ENCODE measurements around the gene MUC4.
"Not testable (repeated sequence)": the region's sequence is repeated elsewhere in the genome, so short reads cannot be mapped to it uniquely, and the experiment has no call there.

MUC4 gene

GRCh38 chr3:195744437-195744836 is 67.3 kb downstream of the MUC4 start:
- no peak for DNase-seq (ENCODE audit: low read depth in 1 of 2, low spot score in 1 of 2)

GRCh38 chr3:195739561-195740111 is 72.1 kb downstream of the MUC4 start:
- no peak for DNase-seq (ENCODE audit: low read depth in 1 of 2, low spot score in 1 of 2)

DNA sequence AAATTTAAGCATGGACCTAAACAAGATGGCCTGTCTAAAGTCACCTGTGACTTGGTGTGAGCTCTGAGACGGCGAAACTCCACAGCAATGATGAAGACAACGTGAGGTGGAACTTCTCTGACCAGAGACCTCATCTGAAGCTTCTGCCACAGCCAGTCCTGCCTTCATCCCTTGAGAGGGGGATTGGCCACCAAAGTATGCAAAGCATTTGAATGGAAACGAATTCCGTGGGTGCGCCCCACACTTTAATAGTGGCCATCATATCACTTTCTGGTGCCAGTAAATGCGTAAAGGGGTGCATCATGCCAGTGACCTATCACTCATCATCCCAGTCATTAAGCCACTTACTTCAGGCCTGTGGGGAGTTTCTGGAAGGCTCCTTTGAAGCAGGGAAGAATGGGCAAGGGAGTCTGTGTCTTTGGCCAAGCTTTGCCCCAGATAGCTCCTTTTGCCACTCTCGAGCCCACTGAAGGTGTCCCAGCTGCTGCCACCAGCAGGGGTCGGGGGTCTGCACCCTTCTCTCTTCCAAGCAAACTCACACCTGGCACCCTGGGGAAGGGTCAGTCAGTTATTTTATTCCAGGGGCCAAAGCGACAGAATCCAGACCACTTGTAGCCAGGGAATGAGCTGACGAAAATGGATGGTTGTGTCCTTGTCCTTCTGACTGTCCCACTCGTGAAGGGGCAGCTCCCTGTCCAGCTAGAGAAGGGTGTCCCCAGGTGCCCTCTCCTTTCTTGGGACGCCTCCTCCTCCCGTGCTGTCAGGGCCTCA is 73.3 kb downstream of the MUC4 start:
- DNase-seq (ENCODE audit: low read depth in 1 of 2, low spot score in 1 of 2) = no peak

GRCh38 chr3:195737782-195738181 is 73.9 kb downstream of the MUC4 start:
- DNase-seq (ENCODE audit: low read depth in 1 of 2, low spot score in 1 of 2) = not testable (repeated sequence)

DNA sequence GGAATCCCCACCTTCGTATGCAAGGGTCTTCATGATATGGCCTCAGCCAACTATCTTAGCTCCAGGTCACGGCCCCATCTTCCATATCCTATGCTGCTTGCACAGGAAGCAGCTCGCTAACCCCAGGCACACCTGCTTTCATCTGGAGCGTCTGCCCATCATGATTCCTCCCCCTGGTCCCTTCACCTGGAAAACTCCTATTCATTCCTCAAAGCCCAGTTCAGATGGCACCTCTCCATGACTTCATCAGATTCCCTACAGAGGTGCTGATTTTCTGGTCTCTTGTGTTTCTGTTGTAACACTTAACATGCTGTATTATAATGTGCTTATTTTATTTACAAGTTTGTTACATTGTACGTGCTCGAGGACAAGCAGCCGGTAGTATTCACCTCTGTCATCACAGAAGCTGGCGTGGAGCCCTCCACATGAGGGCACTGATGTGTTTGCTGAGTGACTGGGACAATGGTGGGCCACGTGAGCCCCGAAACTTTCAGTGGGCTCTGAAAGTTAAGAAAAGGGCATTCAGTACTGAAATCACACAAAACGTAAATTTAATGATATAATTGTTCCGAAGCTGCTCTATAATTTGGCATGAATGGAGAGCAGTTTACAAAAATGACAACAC is 74.8 kb downstream of the MUC4 start:
- DNase-seq (ENCODE audit: low read depth in 1 of 2, low spot score in 1 of 2) = no peak

DNA sequence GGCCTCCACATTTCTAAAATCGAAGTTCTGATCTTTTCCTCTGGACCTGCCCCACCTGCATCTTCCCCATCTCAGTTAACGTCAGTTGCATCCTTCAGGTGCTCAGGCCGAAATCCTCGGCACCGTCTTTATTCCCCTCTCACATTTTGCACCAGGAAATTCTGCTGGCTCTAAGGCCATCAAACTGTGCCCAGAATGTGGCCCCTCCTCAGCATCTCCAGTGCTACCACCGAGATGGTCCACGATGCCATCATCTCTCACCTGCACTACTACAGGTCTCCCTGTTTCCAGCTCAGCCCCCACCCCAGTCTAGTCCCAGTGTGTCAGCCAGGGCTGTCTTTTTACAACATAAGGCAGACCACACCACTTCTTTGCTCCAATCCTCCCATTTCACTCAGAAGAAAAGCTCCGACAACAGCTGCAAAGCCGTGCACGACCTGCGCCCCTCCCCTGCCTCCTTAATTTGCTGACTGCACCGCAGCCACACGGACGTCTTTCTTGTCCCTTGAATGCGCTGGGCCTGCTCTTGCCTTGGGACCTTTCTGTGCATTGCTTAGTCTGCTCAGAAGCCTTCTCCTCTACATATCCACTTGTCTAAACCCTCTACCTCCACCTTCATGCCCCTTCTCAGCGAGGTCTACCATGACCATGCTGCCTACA is 76.6 kb downstream of the MUC4 start:
- no peak for DNase-seq (ENCODE audit: low read depth in 1 of 2, low spot score in 1 of 2)

DNA sequence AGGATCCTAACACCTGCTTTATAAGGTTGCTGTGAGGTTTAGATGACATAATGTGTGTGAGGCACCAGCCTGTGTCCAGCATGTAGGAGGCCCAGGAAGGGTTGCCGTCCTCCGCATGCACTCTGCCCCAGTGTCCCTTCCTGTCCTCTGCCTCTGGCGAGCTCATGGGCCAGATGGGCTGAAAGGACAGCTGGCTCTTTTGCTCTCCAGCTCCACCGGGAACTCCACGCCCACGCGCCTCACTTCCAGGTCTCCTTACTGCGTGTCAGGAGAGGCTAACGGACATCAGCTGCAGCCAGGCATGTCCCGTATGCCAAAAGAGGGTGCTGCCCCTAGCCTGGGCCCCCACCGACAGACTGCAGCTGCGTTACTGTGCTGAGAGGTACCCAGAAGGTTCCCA is 78.8 kb downstream of the MUC4 start:
- DNase-seq (ENCODE audit: low read depth in 1 of 2, low spot score in 1 of 2) = no peak

- no peak for DNase-seq (ENCODE audit: low read depth in 1 of 2, low spot score in 1 of 2)
These were observed 80.3 kb downstream of the MUC4 start for GRCh38 chr3:195731356-195731905.

DNA sequence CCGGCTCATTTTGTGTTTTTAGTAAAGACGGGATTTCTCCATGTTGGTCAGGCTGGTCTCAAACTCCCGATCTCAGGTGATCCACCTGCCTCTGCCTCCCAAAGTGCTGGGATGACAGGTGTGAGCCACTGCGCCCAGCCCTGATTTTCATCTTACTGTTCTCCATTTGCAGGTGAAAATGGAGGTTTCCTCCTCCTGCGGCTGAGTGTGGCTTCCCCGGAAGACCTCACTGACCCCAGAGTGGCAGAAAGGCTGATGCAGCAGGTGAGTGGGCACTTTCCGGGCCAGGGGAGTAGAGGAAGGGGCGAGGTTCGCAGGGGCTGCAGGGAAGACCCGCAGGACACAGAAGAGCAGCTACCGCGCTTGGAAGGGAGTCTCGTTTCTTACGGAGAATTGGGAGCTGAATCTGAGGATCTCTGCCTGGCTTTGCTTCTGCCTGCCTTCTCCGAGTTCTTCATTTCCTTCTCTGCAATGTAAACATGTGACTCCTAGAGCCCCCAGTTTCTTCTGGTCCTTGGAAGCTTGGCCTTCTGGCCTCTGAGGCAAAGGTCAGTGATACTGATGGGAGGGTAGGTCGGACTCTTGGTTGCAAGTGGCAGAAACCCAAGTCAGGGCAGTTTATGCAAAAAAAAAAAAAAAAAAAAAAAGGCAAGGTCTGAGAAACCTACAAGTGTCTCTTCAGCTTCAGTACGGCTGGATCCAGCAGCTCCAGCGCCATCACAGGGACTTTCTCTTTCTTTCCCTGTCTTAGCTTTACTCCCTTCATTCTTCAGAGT is 82.1 kb downstream of the MUC4 start:
- DNase-seq (ENCODE audit: low read depth in 1 of 2, low spot score in 1 of 2) = no peak

DNA sequence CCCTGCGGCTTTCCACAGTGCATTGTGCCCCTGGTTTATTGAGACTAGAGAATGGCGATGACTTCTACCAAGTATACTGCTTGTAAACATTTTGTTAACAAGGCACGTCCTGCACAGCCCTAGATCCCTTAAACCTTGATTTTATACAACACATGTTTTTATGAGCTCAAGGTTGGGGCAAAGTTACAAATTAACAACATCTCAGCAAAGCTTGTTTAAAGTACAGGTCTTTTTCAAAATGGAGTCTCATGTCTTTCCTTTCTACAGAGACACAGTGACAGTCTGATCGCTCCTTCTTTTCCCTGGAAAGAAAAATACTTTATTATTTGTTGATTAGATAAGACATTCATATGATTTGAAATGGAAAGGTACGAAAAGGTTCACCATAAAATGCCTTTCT is 82.9 kb downstream of the MUC4 start:
- DNase-seq (ENCODE audit: low read depth in 1 of 2, low spot score in 1 of 2) = not testable (repeated sequence)

- DNase-seq (ENCODE audit: low read depth in 1 of 2, low spot score in 1 of 2) = no peak
These were observed 84.0 kb downstream of the MUC4 start for GRCh38 chr3:195727606-195728195.

- DNase-seq (ENCODE audit: low read depth in 1 of 2, low spot score in 1 of 2) = not testable (repeated sequence)
These were observed 85.6 kb downstream of the MUC4 start for GRCh38 chr3:195725916-195726740.

- not testable (repeated sequence) for DNase-seq (ENCODE audit: low read depth in 1 of 2, low spot score in 1 of 2)
These were observed 87.4 kb downstream of the MUC4 start for GRCh38 chr3:195724363-195724762.

- not testable (repeated sequence) for DNase-seq (ENCODE audit: low read depth in 1 of 2, low spot score in 1 of 2)
These were observed 88.8 kb downstream of the MUC4 start for GRCh38 chr3:195722996-195723345.

- DNase-seq (ENCODE audit: low read depth in 1 of 2, low spot score in 1 of 2) = not testable (repeated sequence)
These were observed 89.4 kb downstream of the MUC4 start for GRCh38 chr3:195722139-195722995.

GRCh38 chr3:195720831-195721506 is 90.8 kb downstream of the MUC4 start, which contains the start of gene MUC20:
Gene MUC20 (plus strand): TSS chr3:195720978. CDS start chr3:195721008, 30 bp downstream.
- not testable (repeated sequence) for DNase-seq (ENCODE audit: low read depth in 1 of 2, low spot score in 1 of 2)

DNA sequence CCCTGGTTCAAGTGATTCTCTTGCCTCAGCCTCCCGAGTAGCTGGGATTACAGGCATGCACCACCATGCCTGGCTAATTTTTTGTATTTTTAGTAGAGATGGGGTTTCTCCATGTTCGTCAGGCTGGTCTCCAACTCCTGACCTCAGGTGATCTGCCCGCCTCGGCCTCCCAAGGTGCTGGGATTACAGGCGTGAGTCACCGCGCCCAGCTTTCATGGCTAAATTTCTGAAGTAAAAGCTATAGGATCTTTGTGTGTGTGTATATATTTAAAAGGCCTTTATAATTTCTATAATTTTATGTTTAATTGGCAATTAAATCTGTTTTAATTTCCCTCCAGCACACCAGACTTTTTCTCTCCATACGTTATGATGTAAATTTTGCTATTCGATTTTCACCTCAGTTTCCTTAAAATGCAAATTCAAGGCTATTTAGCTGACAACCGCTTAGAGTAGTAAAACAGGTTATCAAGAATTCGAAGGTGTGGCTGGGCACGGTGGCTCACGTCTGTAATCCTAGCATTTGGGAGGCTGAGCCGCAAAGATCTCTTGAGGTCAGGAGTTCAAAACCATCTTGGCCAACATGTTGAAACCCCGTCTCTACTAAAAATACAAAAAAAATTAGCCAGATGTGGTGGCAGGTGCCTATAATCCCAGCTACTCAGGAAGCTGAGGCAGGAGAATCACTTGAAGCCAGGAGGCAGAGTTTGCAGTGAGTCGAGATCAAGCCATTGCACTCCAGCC is 92.0 kb downstream of the MUC4 start:
- DNase-seq (ENCODE audit: low read depth in 1 of 2, low spot score in 1 of 2) = not testable (repeated sequence)

Measured in stimulated activated CD4-positive, alpha-beta T cell treated with anti-CD3 and anti-CD28 coated beads, Interleukin-15, amount 100 ng/mL, for 1 hour (primary cell).